Caco-2 (cell line): ENCODE data around the gene SMOC2. TPM values are rescaled to one million over a fixed set of nuclear protein-coding genes. Genes with fewer than 3 reads are reported as not detected.

Experiments used
- BruUV-seq: library from RNA; stranded (reverse); fragments of 400-500 nt; replicated peaks from 2 replicates; lab custom pipeline; 2021; lab: Mats Ljungman, UMichigan
- CTCF ChIA-PET: fragments of 300-600 bp; sonication (Branson Sonifier 250); formaldehyde crosslinking; loops from one replicate; lab custom pipeline; 2022; ENCODE audit warnings: antibody characterized with exemption; lab: Charles Lee
- POLR2A ChIA-PET: fragments of 300-600 bp; sonication (Branson Sonifier 250); formaldehyde crosslinking; loops from one replicate; lab custom pipeline; 2022; ENCODE audit warnings: antibody characterized with exemption; lab: Charles Lee
- DNase-seq, 2 experiments: peaks; one replicate each; pipeline versions ENCODE4 v3.0.0 to v3.0.0-alpha.2; 2020 to 2022
- H3K27me3 ChIP-seq: replicated peaks from 2 replicates; pipeline ENCODE4 v1.6.0; 2011; ENCODE audit warnings: low read length; ENCODE audit not compliant: control insufficient read depth, insufficient read depth
- H3K36me3 ChIP-seq: 2 replicates; pipeline ENCODE4 v1.5.1; 2011; ENCODE audit warnings: low read length; ENCODE audit not compliant: control insufficient read depth, insufficient read depth
- H3K4me1 ChIP-seq: fragments of 250-450 bp; sonication (Bioruptor Pico); 2 replicates; pipeline ENCODE4 v1.5.1; 2020; ENCODE audit warnings: mild to moderate bottlenecking
- H3K4me3 ChIP-seq: 2 replicates; pipeline ENCODE4 v1.5.1; 2011; ENCODE audit warnings: low read depth, mild to moderate bottlenecking, control low read depth, low read length
- H3K9me3 ChIP-seq: fragments of 250-450 bp; sonication (Bioruptor Pico); 2 replicates; pipeline ENCODE4 v1.5.1; 2020; ENCODE audit warnings: mild to moderate bottlenecking, moderate library complexity
- H3K27ac Mint-ChIP-seq: one replicate; pipeline ENCODE4 v1.8.0; 2022; ENCODE audit warnings: mixed read lengths; ENCODE audit not compliant: unreplicated experiment
- H3K27me3 Mint-ChIP-seq: one replicate; pipeline ENCODE4 v1.8.0; 2022; ENCODE audit warnings: mixed read lengths; ENCODE audit not compliant: insufficient read depth, unreplicated experiment
- H3K36me3 Mint-ChIP-seq: one replicate; pipeline ENCODE4 v1.8.0; 2022; ENCODE audit warnings: mild to moderate bottlenecking, mixed read lengths; ENCODE audit not compliant: insufficient read depth, unreplicated experiment
- H3K4me1 Mint-ChIP-seq: one replicate; pipeline ENCODE4 v1.8.0; 2022; ENCODE audit warnings: low read depth, mixed read lengths; ENCODE audit not compliant: unreplicated experiment
- H3K4me3 Mint-ChIP-seq: one replicate; pipeline ENCODE4 v1.8.0; 2022; ENCODE audit warnings: mild to moderate bottlenecking, moderate library complexity, mixed read lengths; ENCODE audit not compliant: unreplicated experiment
- H3K9me3 Mint-ChIP-seq: one replicate; pipeline ENCODE4 v1.8.0; 2022; ENCODE audit warnings: mixed read lengths; ENCODE audit not compliant: unreplicated experiment
- intact Hi-C: fragments of 100-400 bp; cut with micrococcal nuclease; formaldehyde crosslinking; loops from one replicate; pipeline ENCODE4 v1.10.0; 2022; ENCODE audit not compliant: unreplicated experiment
- total RNA-seq: library from RNA; stranded (reverse); gene quantifications from 2 replicates; pipeline ENCODE4 v1.2.3, GENCODE V29; 2022
- TF ChIP-seq, protein P1 (sequence below), 2 experiments: fragments of 200-600 bp in 1 of 2; IDR thresholded peaks; 1 replicate in 1 of 2; 2 replicates in 1 of 2; pipeline versions ENCODE4 v1.5.1 to v1.8.0; 2011 to 2022; ENCODE audit warnings: antibody characterized with exemption in 1 of 2, control low read depth in 1 of 2, inconsistent platforms in 1 of 2, low read depth in 1 of 2, low read length in 1 of 2, mild to moderate bottlenecking in 1 of 2, moderate library complexity in 1 of 2; ENCODE audit not compliant: insufficient read depth in 1 of 2, severe bottlenecking in 1 of 2, unreplicated experiment in 1 of 2

SMOC2 gene
- total RNA-seq, 1 experiment from 2014 or later, result 2.8 TPM

GRCh38 chr6:168640768-168641167 lies 199.8 kb downstream of the SMOC2 start:
- Histone ChIP-seq H3K36me3 (no peaks in the 10 kb centered on the region), H3K27me3 (no peaks in the 10 kb centered on the region), H3K4me3 (no peak overlapping the region), H3K9me3 (no peaks in the 10 kb centered on the region), H3K4me1 (peaks cover 27% of the 10 kb centered on the region)
- DNase-seq, result no peak
- ChIA-PET POLR2A (interaction anchor here (0.6 kb wide), 1 partner anchor 957 kb away, joined by 3 read pairs; no protein-coding TSS in a partner anchor), CTCF (no interaction called here)
- TF ChIP-seq, protein P1, sequence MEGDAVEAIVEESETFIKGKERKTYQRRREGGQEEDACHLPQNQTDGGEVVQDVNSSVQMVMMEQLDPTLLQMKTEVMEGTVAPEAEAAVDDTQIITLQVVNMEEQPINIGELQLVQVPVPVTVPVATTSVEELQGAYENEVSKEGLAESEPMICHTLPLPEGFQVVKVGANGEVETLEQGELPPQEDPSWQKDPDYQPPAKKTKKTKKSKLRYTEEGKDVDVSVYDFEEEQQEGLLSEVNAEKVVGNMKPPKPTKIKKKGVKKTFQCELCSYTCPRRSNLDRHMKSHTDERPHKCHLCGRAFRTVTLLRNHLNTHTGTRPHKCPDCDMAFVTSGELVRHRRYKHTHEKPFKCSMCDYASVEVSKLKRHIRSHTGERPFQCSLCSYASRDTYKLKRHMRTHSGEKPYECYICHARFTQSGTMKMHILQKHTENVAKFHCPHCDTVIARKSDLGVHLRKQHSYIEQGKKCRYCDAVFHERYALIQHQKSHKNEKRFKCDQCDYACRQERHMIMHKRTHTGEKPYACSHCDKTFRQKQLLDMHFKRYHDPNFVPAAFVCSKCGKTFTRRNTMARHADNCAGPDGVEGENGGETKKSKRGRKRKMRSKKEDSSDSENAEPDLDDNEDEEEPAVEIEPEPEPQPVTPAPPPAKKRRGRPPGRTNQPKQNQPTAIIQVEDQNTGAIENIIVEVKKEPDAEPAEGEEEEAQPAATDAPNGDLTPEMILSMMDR (IDR thresholded peaks at IDR 0.05; ENCODE audit: insufficient read depth in 1 of 2, low read depth in 1 of 2, low read length in 1 of 2, severe bottlenecking in 1 of 2, unreplicated experiment in 1 of 2), result no peak
- Mint-ChIP-seq H3K27ac (peak overlapping the region; percentile 72), H3K27me3 (no peaks in the 10 kb centered on the region), H3K4me3 (peak overlapping the region; percentile 9), H3K9me3 (no peaks in the 10 kb centered on the region), H3K36me3 (no peaks in the 10 kb centered on the region), H3K4me1 (peaks cover 22% of the 10 kb centered on the region)
- BruUV-seq, result TSS peak; percentile 69
- intact Hi-C loops, result loop anchor here (1.0 kb wide), 1 partner anchor 47 kb away; no protein-coding TSS in a partner anchor

- CTCF ChIA-PET, result no interaction called here
- Histone ChIP-seq H3K4me1 (peaks cover 27% of the 10 kb centered on the region), H3K36me3 (no peaks in the 10 kb centered on the region), H3K9me3 (no peaks in the 10 kb centered on the region), H3K4me3 (no peak overlapping the region), H3K27me3 (no peaks in the 10 kb centered on the region)
- TF ChIP-seq, protein P1 (IDR thresholded peaks at IDR 0.05; ENCODE audit: insufficient read depth in 1 of 2, low read depth in 1 of 2, low read length in 1 of 2, severe bottlenecking in 1 of 2, unreplicated experiment in 1 of 2), result no peak
- Mint-ChIP-seq H3K27me3 (no peaks in the 10 kb centered on the region), H3K36me3 (no peaks in the 10 kb centered on the region), H3K9me3 (no peaks in the 10 kb centered on the region), H3K4me3 (peak overlapping the region; percentile 9), H3K27ac (peak overlapping the region; percentile 72), H3K4me1 (peaks cover 22% of the 10 kb centered on the region)
- peak; percentile 53 to 60 for DNase-seq
- intact Hi-C loops, result loop anchor here (1.0 kb wide), 1 partner anchor 46 kb away; no protein-coding TSS in a partner anchor
- POLR2A ChIA-PET, result interaction anchor here (0.6 kb wide), 1 partner anchor 956 kb away, joined by 3 read pairs; no protein-coding TSS in a partner anchor
- no TSS peak for BruUV-seq
Measured at GRCh38 chr6:168641446-168641845, 200.5 kb downstream of the SMOC2 start.

- Mint-ChIP-seq H3K4me3 (no peak overlapping the region), H3K36me3 (no peaks in the 10 kb centered on the region), H3K4me1 (peaks cover 24% of the 10 kb centered on the region), H3K9me3 (no peaks in the 10 kb centered on the region), H3K27me3 (no peaks in the 10 kb centered on the region), H3K27ac (peak overlapping the region; percentile 72)
- ChIA-PET CTCF (no interaction called here), POLR2A (no interaction called here)
- intact Hi-C loops, result no loop called here
- Histone ChIP-seq H3K9me3 (no peaks in the 10 kb centered on the region), H3K36me3 (no peaks in the 10 kb centered on the region), H3K4me1 (peaks cover 27% of the 10 kb centered on the region), H3K27me3 (no peaks in the 10 kb centered on the region), H3K4me3 (no peak overlapping the region)
- no TSS peak for BruUV-seq
- TF ChIP-seq, protein P1 (IDR thresholded peaks at IDR 0.05; ENCODE audit: insufficient read depth in 1 of 2, low read depth in 1 of 2, low read length in 1 of 2, severe bottlenecking in 1 of 2, unreplicated experiment in 1 of 2), result no peak
- no peak for DNase-seq
Measured at GRCh38 chr6:168643401-168643800, 202.4 kb downstream of the SMOC2 start.
